GM23338 (cell line): Measurements from ENCODE around the gene POC1B. TPM values are rescaled to one million over a fixed set of nuclear protein-coding genes. Genes with fewer than 3 reads are reported as not detected.

Experiments
- ATAC-seq: fragments of 200-7000 bp; cut with Tn5 transposase; 3 replicates; pipeline ENCODE4 v1.9.1; 2020
- DNase-seq: peaks from one replicate; pipeline ENCODE4 v3.0.0-alpha.2; 2015; ENCODE audit warnings: low spot score
- H2AFZ ChIP-seq: fragments of 200-600 bp; sonication (generic); 2 replicates; pipeline ENCODE4 v1.8.0; 2016; ENCODE audit warnings: antibody characterized with exemption, mild to moderate bottlenecking, moderate library complexity
- H3F3A ChIP-seq: fragments of 200-600 bp; sonication (generic); replicated peaks from 2 replicates; pipeline ENCODE4 v1.8.0; 2017; ENCODE audit warnings: antibody characterized with exemption, mixed run types, low read depth
- H3K27ac ChIP-seq: fragments of 200-600 bp; sonication (generic); 2 replicates; pipeline ENCODE4 v1.6.1; 2016; ENCODE audit warnings: low read depth
- H3K27me3 ChIP-seq: fragments of 200-600 bp; sonication (generic); 2 replicates; pipeline ENCODE4 v1.8.0; 2016; ENCODE audit warnings: mild to moderate bottlenecking, mixed run types, moderate library complexity; ENCODE audit not compliant: insufficient read depth
- H3K36me3 ChIP-seq: fragments of 200-600 bp; sonication (generic); 2 replicates; pipeline ENCODE4 v1.8.0; 2016; ENCODE audit warnings: mild to moderate bottlenecking; ENCODE audit not compliant: insufficient read depth
- H3K4me1 ChIP-seq: fragments of 200-600 bp; sonication (generic); 2 replicates; pipeline ENCODE4 v1.8.0; 2016; ENCODE audit warnings: mild to moderate bottlenecking, moderate library complexity; ENCODE audit not compliant: insufficient read depth
- H3K4me2 ChIP-seq: fragments of 200-600 bp; sonication (generic); 2 replicates; pipeline ENCODE4 v1.7.1; 2017; ENCODE audit warnings: mixed run types
- H3K4me3 ChIP-seq: fragments of 200-600 bp; sonication (generic); 2 replicates; pipeline ENCODE4 v1.6.1; 2016; ENCODE audit warnings: mixed run types
- H3K79me2 ChIP-seq: fragments of 200-600 bp; sonication (generic); replicated peaks from 2 replicates; pipeline ENCODE4 v1.8.0; 2017; ENCODE audit warnings: mild to moderate bottlenecking; ENCODE audit not compliant: insufficient read depth
- H3K9me2 ChIP-seq: fragments of 200-600 bp; sonication (generic); 2 replicates; pipeline ENCODE4 v1.8.0; 2017; ENCODE audit not compliant: insufficient read depth
- H4K20me1 ChIP-seq: fragments of 200-600 bp; sonication (generic); replicated peaks from 2 replicates; pipeline ENCODE4 v1.8.0; 2017; ENCODE audit warnings: mild to moderate bottlenecking; ENCODE audit not compliant: insufficient read depth
- H3K27ac Mint-ChIP-seq: 2 replicates; pipeline ENCODE4 v1.8.0; 2020; ENCODE audit warnings: inconsistent platforms, mild to moderate bottlenecking, moderate library complexity, mixed read lengths
- H3K27me3 Mint-ChIP-seq: 3 replicates; pipeline ENCODE4 v1.8.0; 2022; ENCODE audit warnings: low read depth, mild to moderate bottlenecking, moderate library complexity, mixed read lengths, inconsistent platforms; ENCODE audit not compliant: insufficient read depth, poor library complexity
- H3K36me3 Mint-ChIP-seq: 3 replicates; pipeline ENCODE4 v1.8.0; 2021; ENCODE audit warnings: low read depth, mild to moderate bottlenecking, inconsistent platforms, moderate library complexity, mixed read lengths
- H3K4me1 Mint-ChIP-seq: 3 replicates; pipeline ENCODE4 v1.8.0; 2020; ENCODE audit warnings: mild to moderate bottlenecking, inconsistent platforms, mixed read lengths
- H3K4me3 Mint-ChIP-seq: 3 replicates; pipeline ENCODE4 v1.8.0; 2021; ENCODE audit warnings: moderate library complexity, mild to moderate bottlenecking, inconsistent platforms, mixed read lengths
- H3K9me3 Mint-ChIP-seq: 3 replicates; pipeline ENCODE4 v1.8.0; 2020; ENCODE audit warnings: moderate library complexity, mild to moderate bottlenecking, inconsistent platforms, mixed read lengths
- CTCF ChIP-seq, 2 experiments: fragments of 200-600 bp in 1 of 2; sonication (generic) in 1 of 2; conservative IDR thresholded peaks; 2 replicates each; pipeline versions ENCODE4 v1.5.1 to v1.6.1; 2016 to 2017; ENCODE audit warnings: antibody characterized with exemption in 2 of 2, low read depth in 2 of 2, mild to moderate bottlenecking in 2 of 2, moderate library complexity in 1 of 2
- ETS1 ChIP-seq: IDR thresholded peaks from 2 replicates; pipeline ENCODE4 v1.6.1; 2016; ENCODE audit warnings: antibody characterized with exemption
- EZH2 ChIP-seq: fragments of 200-600 bp; sonication (generic); IDR thresholded peaks from one replicate; pipeline ENCODE4 v1.8.0; 2017; ENCODE audit warnings: antibody characterized with exemption, mild to moderate bottlenecking, low read depth; ENCODE audit not compliant: unreplicated experiment
- POLR2AphosphoS5 ChIP-seq: IDR thresholded peaks from 2 replicates; pipeline ENCODE4 v1.6.1; 2016; ENCODE audit warnings: antibody characterized with exemption, low read depth
- ZNF114 ChIP-seq: fragments of 250-450 bp; sonication (Bioruptor Pico); IDR thresholded peaks from 2 replicates; pipeline ENCODE4 v1.5.0; 2020; ENCODE audit warnings: mild to moderate bottlenecking, moderate library complexity
- ZNF331 ChIP-seq: fragments of 250-450 bp; sonication (Bioruptor Pico); IDR thresholded peaks from 2 replicates; pipeline ENCODE4 v1.5.0; 2020; ENCODE audit warnings: low read depth, mild to moderate bottlenecking, moderate library complexity
- polyA plus RNA-seq: library from polyadenylated mRNA; unstranded; fragments of >200 nt; fragmentation: Nextera tagmentation; extraction: Ambion mirVana; gene quantifications from 2 replicates; pipeline ENCODE4 v1.2.1, GENCODE V29; 2016
- total RNA-seq: library from RNA; depleted of rRNA; stranded (reverse); fragments of >200 nt; shearing (Covaris generic); gene quantifications from 2 replicates; pipeline ENCODE4 v1.2.3, GENCODE V29; 2014
- TF ChIP-seq, protein P1 (sequence below): fragments of 250-450 bp; sonication (Bioruptor Pico); IDR thresholded peaks from 2 replicates; pipeline ENCODE4 v1.5.0; 2020; ENCODE audit warnings: mild to moderate bottlenecking, moderate library complexity

The POC1B gene
- total and polyA plus RNA-seq, 2 experiments from 2014 or later = 11.8 to 17.5 TPM

DNA sequence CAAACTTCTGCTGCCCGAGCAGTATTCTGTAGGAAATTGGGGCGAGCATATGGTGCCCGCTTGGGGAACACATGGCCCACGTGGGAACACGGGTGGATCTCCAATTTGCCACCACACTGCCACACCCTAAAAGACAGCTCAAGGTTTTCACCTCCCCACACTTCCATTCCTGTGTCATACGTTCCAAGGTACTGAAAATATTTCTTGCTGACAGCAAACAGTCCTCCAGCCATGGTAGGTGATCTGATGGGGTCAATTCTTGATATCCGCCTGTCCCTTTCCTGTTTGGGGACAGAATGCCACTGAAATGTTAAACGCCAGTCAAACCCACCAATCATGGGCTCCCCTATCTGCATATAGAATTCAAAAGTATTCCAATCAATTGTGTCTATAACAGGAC is 2.5 kb downstream of the POC1B start:
- Histone ChIP-seq H3K4me2 (no peak overlapping the region), H3K36me3 (no peaks in the 10 kb centered on the region), H3K9me2 (no peaks in the 10 kb centered on the region), H3K27me3 (no peaks in the 10 kb centered on the region), H3F3A (no peaks in the 10 kb centered on the region), H4K20me1 (no peaks in the 10 kb centered on the region), H3K4me3 (peak overlapping the region; percentile 96), H3K4me1 (peaks cover 11% of the 10 kb centered on the region; the same call in 1 of the 2 replicates), H3K79me2 (peaks cover 28% of the 10 kb centered on the region), H3K27ac (no peak overlapping the region), H2AFZ (no peak overlapping the region)
- no peak overlapping the region for H3K27ac Mint-ChIP-seq
- DNase-seq (no peak), ATAC-seq (no peak)
- peaks cover 2% of the 10 kb centered on the region for H3K27me3 Mint-ChIP-seq
- peaks cover 16% of the 10 kb centered on the region for H3K36me3 Mint-ChIP-seq
- peak overlapping the region; percentile 92 for H3K4me3 Mint-ChIP-seq
- no peaks in the 10 kb centered on the region; the same call in 2 of the 3 replicates for H3K9me3 Mint-ChIP-seq
- peaks cover 12% of the 10 kb centered on the region for H3K4me1 Mint-ChIP-seq
- TF ChIP-seq ETS1 = no peak
- TF ChIP-seq EZH2 = no peak
- no peak for TF ChIP-seq ZNF331 (CRISPR knock-in tag)
- TF ChIP-seq ZNF114 = no peak
- TF ChIP-seq POLR2AphosphoS5 = no peak
- TF ChIP-seq, protein P1, sequence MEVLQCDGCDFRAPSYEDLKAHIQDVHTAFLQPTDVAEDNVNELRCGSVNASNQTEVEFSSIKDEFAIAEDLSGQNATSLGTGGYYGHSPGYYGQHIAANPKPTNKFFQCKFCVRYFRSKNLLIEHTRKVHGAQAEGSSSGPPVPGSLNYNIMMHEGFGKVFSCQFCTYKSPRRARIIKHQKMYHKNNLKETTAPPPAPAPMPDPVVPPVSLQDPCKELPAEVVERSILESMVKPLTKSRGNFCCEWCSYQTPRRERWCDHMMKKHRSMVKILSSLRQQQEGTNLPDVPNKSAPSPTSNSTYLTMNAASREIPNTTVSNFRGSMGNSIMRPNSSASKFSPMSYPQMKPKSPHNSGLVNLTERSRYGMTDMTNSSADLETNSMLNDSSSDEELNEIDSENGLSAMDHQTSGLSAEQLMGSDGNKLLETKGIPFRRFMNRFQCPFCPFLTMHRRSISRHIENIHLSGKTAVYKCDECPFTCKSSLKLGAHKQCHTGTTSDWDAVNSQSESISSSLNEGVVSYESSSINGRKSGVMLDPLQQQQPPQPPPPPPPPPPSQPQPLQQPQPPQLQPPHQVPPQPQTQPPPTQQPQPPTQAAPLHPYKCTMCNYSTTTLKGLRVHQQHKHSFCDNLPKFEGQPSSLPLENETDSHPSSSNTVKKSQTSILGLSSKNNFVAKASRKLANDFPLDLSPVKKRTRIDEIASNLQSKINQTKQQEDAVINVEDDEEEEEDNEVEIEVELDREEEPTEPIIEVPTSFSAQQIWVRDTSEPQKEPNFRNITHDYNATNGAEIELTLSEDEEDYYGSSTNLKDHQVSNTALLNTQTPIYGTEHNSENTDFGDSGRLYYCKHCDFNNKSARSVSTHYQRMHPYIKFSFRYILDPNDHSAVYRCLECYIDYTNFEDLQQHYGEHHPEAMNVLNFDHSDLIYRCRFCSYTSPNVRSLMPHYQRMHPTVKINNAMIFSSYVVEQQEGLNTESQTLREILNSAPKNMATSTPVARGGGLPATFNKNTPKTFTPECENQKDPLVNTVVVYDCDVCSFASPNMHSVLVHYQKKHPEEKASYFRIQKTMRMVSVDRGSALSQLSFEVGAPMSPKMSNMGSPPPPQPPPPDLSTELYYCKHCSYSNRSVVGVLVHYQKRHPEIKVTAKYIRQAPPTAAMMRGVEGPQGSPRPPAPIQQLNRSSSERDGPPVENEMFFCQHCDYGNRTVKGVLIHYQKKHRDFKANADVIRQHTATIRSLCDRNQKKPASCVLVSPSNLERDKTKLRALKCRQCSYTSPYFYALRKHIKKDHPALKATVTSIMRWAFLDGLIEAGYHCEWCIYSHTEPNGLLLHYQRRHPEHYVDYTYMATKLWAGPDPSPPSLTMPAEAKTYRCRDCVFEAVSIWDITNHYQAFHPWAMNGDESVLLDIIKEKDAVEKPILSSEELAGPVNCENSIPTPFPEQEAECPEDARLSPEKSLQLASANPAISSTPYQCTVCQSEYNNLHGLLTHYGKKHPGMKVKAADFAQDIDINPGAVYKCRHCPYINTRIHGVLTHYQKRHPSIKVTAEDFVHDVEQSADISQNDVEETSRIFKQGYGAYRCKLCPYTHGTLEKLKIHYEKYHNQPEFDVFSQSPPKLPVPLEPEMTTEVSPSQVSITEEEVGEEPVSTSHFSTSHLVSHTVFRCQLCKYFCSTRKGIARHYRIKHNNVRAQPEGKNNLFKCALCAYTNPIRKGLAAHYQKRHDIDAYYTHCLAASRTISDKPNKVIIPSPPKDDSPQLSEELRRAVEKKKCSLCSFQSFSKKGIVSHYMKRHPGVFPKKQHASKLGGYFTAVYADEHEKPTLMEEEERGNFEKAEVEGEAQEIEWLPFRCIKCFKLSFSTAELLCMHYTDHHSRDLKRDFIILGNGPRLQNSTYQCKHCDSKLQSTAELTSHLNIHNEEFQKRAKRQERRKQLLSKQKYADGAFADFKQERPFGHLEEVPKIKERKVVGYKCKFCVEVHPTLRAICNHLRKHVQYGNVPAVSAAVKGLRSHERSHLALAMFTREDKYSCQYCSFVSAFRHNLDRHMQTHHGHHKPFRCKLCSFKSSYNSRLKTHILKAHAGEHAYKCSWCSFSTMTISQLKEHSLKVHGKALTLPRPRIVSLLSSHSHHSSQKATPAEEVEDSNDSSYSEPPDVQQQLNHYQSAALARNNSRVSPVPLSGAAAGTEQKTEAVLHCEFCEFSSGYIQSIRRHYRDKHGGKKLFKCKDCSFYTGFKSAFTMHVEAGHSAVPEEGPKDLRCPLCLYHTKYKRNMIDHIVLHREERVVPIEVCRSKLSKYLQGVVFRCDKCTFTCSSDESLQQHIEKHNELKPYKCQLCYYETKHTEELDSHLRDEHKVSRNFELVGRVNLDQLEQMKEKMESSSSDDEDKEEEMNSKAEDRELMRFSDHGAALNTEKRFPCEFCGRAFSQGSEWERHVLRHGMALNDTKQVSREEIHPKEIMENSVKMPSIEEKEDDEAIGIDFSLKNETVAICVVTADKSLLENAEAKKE = no peak
- no peak for TF ChIP-seq CTCF (conservative IDR thresholded peaks at IDR 0.05; ENCODE audit: low read depth in 2 of 2)
